ENCODE data around the gene ARHGEF12.

- no peak for TF ChIP-seq CTCF (IDR thresholded peaks at IDR 0.05)
- TF ChIP-seq POLR2A (IDR thresholded peaks at IDR 0.05): no peak
- no peak for TF ChIP-seq EP300 (IDR thresholded peaks at IDR 0.05)
These were observed 173.3 kb downstream of the ARHGEF12 start for GRCh38 chr11:120509346-120510053.
